Measurements from ENCODE around the gene MSRB1. TPM values are rescaled to one million over a fixed set of nuclear protein-coding genes. Genes with fewer than 3 reads are reported as not detected.

MSRB1 gene, protein sequence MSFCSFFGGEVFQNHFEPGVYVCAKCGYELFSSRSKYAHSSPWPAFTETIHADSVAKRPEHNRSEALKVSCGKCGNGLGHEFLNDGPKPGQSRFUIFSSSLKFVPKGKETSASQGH
- 4.8 and 8.5 TPM in 2 replicates for total RNA-seq (ENCODE audit: low replicate concordance)

DNA sequence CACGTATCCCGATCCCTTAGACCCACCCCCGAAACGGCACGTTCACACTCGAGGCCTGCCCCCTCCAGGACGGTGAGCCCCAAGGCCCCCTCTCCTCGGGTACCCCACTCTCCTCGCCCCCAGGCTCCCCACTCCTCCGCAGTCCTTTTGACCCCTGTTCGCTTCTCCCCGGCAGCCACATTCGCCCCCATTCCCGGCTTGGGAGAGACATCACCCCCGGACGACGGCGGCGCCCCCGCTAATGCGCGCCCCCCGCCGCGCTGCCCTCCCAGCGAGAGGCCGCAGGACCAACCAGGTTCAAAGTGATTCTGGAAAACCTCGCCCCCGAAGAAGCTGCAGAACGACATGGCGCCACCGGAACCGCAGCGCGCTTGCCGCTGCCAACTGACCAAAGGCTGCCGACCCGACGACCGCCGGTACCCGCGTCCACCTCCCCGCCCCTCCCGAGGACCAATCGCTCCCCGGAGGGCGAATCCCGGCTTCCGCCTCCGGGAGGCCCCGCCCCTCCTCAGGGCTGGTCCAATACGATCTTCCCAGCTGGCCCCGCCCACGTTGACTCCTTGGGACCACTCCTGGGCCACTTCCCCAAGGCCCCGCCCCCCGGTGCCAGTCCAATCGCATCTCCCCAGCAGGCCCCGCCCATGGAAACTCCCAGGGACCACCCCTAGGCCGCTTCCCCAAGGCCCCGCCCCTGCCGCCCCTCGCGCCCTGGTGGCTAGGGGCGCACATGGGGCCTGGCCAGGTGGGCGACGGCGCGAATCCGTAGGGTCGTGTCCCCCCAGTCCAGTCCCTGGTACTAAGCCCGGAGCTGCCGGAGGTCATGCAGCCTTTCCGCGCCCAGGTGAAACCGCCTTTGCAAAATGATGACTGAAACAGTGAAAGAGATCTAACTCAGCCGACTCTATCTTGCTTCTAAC is at the start of gene MSRB1:
Gene MSRB1 (minus strand): TSS at position 390 of the 917 bp plus-strand sequence. CDS start 43 bp downstream, at position 347.

DNA sequence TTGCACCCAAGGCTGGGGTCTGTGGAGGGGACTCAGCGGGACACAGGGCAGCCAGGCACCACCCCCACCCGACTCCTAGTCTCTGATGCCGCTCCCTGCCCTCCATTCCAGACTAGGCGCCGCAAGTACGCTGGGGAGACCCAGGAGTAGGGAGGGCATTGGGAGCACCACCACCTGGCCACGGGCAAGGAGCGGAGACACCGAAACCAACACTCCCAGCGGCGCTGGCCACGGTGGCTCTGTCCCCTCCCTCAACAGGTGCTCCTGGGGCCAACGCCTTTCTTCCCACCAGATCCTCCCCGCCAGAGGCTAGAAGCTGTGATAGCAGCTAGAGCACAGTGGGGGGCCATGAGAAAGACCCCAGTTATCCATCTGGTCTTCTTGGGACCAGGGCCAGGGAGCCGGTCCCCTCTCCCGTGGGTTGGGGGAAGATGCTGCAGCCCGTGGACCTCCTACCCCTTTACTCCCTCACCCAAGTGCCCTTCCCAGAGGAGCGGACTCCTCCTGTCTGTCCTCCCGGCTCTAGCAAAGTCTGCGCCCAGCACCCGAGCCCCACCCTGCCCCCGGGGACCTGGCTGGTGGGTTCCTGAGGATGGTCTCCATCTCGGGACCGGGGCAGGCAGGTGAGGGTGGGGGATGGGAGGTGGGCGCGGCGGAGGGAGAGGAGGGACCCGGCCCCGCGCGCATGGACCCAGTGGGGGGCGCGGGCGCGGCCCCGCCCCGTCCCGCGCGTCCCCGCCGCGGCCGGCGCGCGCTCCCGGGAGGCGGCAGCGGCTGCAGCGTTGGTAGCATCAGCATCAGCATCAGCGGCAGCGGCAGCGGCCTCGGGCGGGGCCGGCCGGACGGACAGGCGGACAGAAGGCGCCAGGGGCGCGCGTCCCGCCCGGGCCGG is 46.5 kb upstream of the MSRB1 start, which contains the start of gene SYNGR3:
Gene SYNGR3 (plus strand): TSS at position 762 of the 892 bp plus-strand sequence. CDS start 133 bp downstream, outside the sequence.

DNA sequence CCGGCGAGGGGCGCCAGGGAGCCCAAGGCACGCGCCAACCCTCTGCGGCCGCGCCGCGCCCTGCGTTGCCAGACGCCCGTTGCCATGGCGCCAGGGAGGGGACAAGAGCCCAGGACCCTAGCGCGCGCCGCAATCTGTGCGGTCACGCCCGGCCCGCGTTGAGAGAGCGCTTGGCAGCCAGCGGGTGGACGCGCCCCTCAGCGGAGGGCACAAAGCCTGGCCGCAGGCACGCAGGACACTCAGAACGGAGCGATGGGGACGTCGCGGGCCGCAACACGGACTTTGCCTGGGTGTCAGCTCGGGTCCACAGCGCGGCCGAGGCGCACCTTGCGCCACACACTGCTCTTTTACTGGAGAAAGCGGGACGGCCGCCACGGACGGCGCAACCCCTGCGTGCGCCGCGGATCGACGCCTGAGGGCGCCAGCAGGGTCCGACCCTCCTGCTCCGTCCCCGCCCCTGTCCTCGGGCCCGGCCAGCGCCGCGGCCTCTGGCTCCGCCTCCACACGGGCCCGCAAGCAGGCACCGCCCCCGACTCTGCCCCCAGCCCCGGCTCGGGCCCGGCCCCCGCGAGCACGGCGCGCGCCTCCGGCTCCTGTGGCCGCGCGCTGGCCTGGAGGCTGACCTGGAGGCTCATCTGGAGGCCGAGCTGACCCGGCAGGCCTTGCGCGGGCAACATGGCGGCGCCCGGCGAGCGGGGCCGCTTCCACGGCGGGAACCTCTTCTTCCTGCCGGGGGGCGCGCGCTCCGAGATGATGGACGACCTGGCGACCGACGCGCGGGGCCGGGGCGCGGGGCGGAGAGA is 40.7 kb upstream of the MSRB1 start, which contains the start of gene GFER:
Gene GFER (plus strand): TSS at position 650 of the 803 bp plus-strand sequence. CDS start 26 bp downstream, at position 676.

DNA sequence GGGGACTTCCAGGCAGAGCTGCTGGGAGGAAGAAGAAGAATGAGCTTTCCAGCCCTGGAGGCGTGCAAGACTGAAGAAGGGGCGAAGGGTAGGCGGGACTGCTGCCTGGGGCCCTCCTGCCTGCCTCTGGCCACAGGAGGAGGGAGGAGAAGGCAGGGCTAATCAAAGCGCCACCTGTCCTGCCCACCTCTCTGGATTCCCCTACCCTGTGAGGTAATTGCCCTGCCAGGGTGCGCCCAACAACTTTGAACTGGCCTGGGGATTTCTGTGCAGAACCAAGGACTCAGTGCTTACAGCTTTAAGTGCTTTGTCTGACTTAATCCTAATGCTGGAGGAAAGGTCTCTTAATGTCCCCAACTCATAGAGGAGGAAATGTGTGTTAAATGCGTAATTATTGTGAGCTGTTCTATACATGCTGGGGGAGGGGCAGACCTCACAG is 38.4 kb upstream of the MSRB1 start, which contains the start of gene NOXO1:
Gene NOXO1 (minus strand): TSS at position 72 of the 439 bp plus-strand sequence. CDS start 290 bp downstream, outside the sequence.

DNA sequence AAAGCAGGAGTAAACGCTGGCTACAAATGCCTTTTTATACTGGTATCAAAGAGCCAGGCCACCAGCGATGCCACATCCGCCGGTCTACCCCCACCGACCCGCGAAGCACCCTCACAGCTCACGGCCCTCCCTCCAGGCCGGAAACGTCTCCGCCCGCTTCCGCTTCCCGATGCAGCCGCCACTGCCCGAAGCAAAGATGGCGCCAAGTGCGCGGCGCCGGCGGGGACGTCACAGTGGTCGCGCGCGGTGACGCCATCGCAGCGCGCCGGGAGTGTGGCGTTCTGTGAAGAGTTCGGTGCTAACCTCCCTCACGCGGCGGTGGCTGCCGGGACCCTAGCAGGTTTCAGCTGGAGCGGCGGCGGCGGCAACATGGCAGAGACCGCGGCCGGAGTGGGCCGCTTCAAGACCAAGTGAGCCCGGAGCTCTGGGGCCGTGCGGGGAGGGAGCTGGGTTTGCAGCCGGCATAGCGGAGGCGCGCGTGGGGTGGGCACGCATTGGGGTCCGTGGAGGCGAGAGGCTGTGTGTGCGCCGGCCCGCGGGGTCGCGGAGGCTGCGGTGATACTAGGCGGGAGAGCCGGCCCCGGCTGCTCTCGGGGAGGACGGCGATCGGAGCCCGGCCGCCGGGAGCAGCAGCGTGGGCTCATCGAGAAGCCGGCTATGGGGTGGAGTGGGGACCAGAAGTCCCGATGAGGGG is 28.9 kb upstream of the MSRB1 start, which contains the start of gene TBL3:
Gene TBL3 (plus strand): TSS at position 258 of the 694 bp plus-strand sequence. CDS start 112 bp downstream, at position 370.

DNA sequence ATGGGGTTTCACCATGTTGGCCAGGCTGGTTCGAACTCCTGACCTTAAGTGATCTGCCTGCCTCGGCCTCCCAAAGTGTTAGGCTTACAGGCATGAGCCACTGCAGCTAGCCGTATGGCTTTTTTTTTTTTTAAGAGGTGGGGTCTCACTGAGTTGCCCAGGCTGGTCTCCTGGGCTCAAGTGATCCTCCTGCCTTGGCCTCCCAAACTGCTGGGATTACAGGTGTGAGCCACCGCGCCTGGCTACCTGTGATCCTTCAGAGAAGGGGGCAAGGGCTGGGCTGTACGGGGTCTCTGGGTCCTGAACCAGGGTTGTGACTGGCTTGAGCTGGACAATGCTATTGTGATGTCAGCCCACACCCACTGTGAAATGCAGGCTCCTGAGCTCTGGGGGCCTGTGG is 23.5 kb upstream of the MSRB1 start, which contains the start of gene RNF151:
Gene RNF151 (plus strand): TSS at position 397 of the 400 bp plus-strand sequence. CDS start 26 bp downstream, outside the sequence.

DNA sequence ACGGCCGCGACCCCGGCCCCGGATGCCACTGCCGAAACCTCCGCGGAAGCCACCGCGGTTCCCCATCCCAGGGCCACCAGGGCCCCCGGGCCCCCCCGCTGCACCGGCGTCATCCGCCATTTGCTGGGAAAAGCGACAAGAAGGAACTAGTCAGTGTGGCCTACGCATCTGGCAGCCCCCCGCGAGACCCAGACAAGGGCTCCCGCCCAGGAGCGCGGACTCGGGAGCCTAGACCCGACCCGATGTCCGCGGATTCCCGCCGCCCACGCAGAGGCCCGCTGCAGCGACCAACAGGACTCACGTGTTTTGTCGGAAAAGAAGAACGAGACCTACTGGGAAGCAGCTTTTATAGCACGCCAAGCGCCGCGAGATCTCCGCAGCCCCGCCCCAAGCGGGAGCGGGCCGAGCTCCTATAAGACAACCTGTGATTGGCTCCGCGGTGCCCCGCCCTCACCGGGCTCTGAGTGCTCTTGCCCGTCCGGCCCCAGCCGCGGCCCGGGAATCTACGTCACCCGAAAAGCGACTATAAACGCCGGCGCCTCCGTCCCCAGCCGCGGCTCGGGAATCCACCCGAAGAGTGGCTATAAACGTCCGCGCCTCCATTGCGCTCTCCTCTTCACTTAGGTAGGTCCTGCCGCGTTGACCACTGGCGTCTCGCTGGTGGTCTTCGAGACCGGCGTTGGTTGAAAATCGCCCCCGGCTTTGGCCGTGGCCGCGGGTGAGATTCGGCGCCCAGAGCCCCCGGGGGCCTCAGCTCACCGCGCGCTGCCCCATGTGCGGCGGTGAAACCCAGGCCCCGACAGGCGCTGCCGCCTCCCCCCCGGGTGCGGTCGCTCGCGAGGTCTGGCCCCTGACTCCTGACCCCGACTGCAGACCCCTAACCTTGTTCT is 21.8 kb upstream of the MSRB1 start, which contains the start of gene RPS2:
Gene RPS2 (minus strand): TSS at position 321 of the 890 bp plus-strand sequence. CDS start 201 bp downstream, at position 120.

DNA sequence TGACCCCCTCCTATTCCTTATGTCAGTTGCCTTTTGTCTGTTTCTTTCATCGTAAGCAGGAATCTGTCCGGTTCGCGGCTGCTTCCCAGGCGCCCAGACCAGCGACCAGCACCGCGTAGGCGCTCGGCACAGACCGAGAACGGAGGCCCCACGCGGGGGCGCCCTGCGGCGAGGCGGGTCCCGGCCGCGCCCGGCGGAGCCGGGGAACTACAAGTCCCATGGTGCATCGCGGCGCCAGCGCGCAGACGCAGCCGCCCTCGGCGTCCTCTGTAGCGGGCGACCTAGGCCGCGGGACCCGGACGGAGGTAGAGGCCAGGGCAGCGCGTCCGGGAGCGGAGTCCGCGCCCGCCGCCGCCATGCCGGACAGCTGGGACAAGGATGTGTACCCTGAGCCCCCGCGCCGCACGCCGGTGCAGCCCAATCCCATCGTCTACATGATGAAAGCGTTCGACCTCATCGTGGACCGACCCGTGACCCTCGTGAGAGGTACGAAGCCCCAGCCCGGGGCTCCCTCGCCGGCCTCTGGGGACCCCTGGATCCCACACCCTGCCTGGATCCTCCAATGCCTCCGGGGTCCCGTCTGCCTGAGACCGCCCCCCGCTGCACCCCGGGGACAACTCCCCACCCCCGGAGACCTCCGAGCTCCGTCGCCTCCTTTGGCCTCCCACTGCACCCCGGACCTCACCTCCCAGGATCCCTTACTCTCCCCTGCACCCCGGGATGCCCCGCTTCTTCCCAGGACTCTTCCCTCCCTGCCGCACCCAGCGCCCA is 16.5 kb upstream of the MSRB1 start, which contains the start of gene NDUFB10:
Gene NDUFB10 (plus strand): TSS at position 270 of the 771 bp plus-strand sequence. CDS start 87 bp downstream, at position 357.

DNA sequence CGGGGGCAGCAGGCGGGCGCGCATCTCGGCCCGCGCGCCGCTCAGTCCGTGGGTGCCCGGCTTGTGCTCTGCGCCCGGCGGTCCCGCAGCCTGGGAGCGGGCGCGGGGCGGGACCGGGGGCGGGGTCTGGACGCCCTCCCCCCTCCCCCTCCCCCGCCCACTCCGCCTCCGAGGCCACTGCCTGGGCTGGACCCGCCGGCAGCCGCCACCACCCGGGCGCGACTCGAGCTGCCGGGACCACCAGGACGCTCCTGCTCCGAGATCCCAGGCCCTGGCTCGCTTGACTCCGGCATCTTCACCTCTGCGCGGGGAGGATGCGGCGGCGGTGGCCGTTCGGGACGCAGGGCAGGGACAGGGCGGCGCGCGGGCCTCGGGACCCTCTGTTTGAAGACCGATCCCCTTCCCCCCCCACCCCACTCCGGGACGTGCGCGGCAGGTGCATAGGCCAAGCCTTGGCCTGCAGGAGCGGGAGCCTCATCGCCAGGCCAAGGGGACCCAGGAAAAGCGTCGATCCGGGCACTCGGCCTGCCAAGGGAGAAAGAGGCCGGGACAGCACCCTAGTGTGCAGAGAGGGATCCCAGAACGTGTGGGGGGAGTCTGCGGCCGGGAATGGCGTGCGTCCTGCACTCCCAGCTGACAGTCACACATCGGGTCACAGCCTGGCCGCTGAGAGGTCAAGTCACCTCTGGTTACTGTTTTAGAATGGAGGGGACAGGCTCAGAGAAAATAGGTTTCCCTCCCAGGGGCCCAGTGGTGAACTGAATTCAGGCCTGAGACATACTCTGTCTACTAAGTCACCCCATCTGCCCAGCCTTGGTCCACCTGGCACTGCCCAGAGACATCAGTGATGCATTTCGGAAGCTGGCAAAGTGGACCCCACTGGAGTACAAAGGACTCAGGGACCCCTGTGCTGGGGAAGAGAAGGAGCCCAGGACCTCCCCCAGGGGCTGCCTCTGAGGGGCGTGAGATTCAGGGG is 24.4 kb downstream of the MSRB1 start, which contains the start of gene HS3ST6:
Gene HS3ST6 (minus strand): TSS at position 65 of the 976 bp plus-strand sequence. CDS start 92 bp downstream, outside the sequence.

Other genes starting within 250 kb of the MSRB1 start
- 31.8 and 51.6 TPM in 2 replicates for gene MAPK8IP3, start 237.0 kb downstream of the MSRB1 start, total RNA-seq (ENCODE audit: low replicate concordance)
- 35.7 and 45.9 TPM in 2 replicates for gene NME3, start 171.7 kb downstream of the MSRB1 start, total RNA-seq (ENCODE audit: low replicate concordance)
- 5.0 TPM in 2 replicates for gene EME2, start 170.4 kb downstream of the MSRB1 start, total RNA-seq (ENCODE audit: low replicate concordance)
- gene MRPS34, start 170.1 kb downstream of the MSRB1 start, total RNA-seq (ENCODE audit: low replicate concordance): 71.6 and 87.2 TPM in 2 replicates
- gene SPSB3, start 160.6 kb downstream of the MSRB1 start, total RNA-seq (ENCODE audit: low replicate concordance): 30.8 and 55.7 TPM in 2 replicates
- 30.3 and 65.2 TPM in 2 replicates for gene NUBP2, start 160.2 kb downstream of the MSRB1 start, total RNA-seq (ENCODE audit: low replicate concordance)
- gene IGFALS, start 149.5 kb downstream of the MSRB1 start, total RNA-seq (ENCODE audit: low replicate concordance): under 0.01 TPM in 2 replicates
- gene HAGH, start 116.4 kb downstream of the MSRB1 start, total RNA-seq (ENCODE audit: low replicate concordance): 51.5 and 65.6 TPM in 2 replicates
- 71.6 and 134 TPM in 2 replicates for gene FAHD1, start 116.0 kb downstream of the MSRB1 start, total RNA-seq (ENCODE audit: low replicate concordance)
- gene MEIOB, start 71.0 kb downstream of the MSRB1 start, total RNA-seq (ENCODE audit: low replicate concordance): 0.23 TPM in 1 of 2 replicates, not detected in the other
- gene HS3ST6, start 24.8 kb downstream of the MSRB1 start, total RNA-seq (ENCODE audit: low replicate concordance): not detected in 2 replicates
- gene RPL3L, start 11.5 kb upstream of the MSRB1 start, total RNA-seq (ENCODE audit: low replicate concordance): 0.12 TPM in 1 of 2 replicates, not detected in the other
- 221 and 281 TPM in 2 replicates for gene NDUFB10, start 16.3 kb upstream of the MSRB1 start, total RNA-seq (ENCODE audit: low replicate concordance)
- 3,947 and 4,144 TPM in 2 replicates for gene RPS2, start 21.6 kb upstream of the MSRB1 start, total RNA-seq (ENCODE audit: low replicate concordance)
- gene RNF151, start 23.7 kb upstream of the MSRB1 start, total RNA-seq (ENCODE audit: low replicate concordance): not detected in 2 replicates
- gene TBL3, start 28.9 kb upstream of the MSRB1 start, total RNA-seq (ENCODE audit: low replicate concordance): 36.2 and 36.5 TPM in 2 replicates
- gene NOXO1, start 38.3 kb upstream of the MSRB1 start, total RNA-seq (ENCODE audit: low replicate concordance): not detected in 2 replicates
- gene GFER, start 41.0 kb upstream of the MSRB1 start, total RNA-seq (ENCODE audit: low replicate concordance): 6.4 and 11.7 TPM in 2 replicates
- gene SYNGR3, start 46.8 kb upstream of the MSRB1 start, total RNA-seq (ENCODE audit: low replicate concordance): 0.94 and 4.9 TPM in 2 replicates
- 9.9 and 12.0 TPM in 2 replicates for gene ZNF598, start 66.6 kb upstream of the MSRB1 start, total RNA-seq (ENCODE audit: low replicate concordance)
- 0.23 and 0.60 TPM in 2 replicates for gene NPW, start 76.6 kb upstream of the MSRB1 start, total RNA-seq (ENCODE audit: low replicate concordance)
- 8.2 and 48.6 TPM in 2 replicates for gene NHERF2, start 83.7 kb upstream of the MSRB1 start, total RNA-seq (ENCODE audit: low replicate concordance)
- 33.1 and 36.3 TPM in 2 replicates for gene NTHL1, start 104.6 kb upstream of the MSRB1 start, total RNA-seq (ENCODE audit: low replicate concordance)
- gene TSC2, start 104.8 kb upstream of the MSRB1 start, total RNA-seq (ENCODE audit: low replicate concordance): 29.4 and 80.4 TPM in 2 replicates
- gene PKD1, start 192.7 kb upstream of the MSRB1 start, total RNA-seq (ENCODE audit: low replicate concordance): 63.7 and 174 TPM in 2 replicates
- 1.3 and 1.5 TPM in 2 replicates for gene RAB26, start 205.4 kb upstream of the MSRB1 start, total RNA-seq (ENCODE audit: low replicate concordance)
- gene TRAF7, start 212.6 kb upstream of the MSRB1 start, total RNA-seq (ENCODE audit: low replicate concordance): 37.0 and 49.5 TPM in 2 replicates

Data from smooth muscle cell of the coronary artery (primary cell).